ENCODE data around the gene BIN1.

BIN1 gene

GRCh38 chr2:127064642-127065250 is 42.2 kb downstream of the BIN1 start:
- H3K9ac ChIP-seq (ENCODE audit: low read length in 5 of 5): peak overlapping the region; percentile 18 to 54 (median 31)
- H3K4me3 ChIP-seq (ENCODE audit: low read depth in 1 of 5, low read length in 5 of 5): peak overlapping the region in 4 of 5 donors; percentile 11 to 44 (median 22)

DNA sequence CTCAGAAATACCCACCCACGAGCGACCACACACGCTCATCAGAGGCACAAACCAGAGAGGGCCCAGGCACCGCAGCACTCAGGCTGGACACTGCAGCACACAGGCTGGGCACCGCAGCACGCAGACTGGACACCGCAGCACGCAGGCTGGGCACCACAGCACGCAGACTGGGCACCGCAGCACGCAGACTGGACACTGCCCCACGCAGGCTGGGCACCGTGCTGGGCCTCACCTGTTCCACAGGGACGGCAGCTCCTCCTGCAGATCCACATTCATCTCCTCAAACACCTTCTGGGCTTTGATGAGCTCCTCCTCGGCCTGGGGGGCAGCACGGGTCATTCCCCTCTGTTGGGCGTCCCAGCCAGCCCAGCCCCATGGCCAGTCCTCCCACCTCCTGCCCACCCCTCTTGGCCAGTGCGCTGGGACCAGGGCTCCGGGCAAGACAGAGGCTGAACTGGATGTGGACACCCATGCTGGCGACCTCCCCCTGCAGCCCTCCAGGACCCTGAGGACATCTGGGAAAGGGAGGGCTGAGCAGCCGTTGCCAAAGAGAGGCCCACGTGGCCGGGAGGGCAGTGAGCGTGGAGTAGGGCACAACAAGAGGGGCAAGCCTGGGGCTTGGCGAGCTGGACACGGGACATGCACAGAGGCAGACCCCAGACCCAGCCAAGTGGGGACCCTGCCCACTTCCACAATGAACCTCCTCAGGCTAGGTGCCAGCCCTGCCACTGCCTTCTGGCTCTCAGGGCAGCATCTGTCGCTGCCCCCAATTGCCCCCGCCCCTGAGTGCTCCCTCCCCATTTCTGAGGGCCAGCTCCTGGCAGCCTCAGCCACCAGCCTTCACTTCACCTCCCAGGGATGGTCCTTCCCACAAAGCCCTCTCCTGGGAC is 43.0 kb downstream of the BIN1 start:
- Histone ChIP-seq H3K4me3 (ENCODE audit: low read depth in 1 of 5, low read length in 5 of 5) (peak overlapping the region in 4 of 5 donors; percentile 11 to 44 (median 22)), H3K27ac (ENCODE audit: low read depth, low read length) (peak overlapping the region; percentile 70), H3K9me3 (ENCODE audit: control insufficient read depth in 5 of 5, low read length in 5 of 5) (no peaks in the 10 kb centered on the region), H3K9ac (ENCODE audit: low read length in 5 of 5) (peak overlapping the region in 4 of 5 donors; percentile 28 to 54 (median 42)), H3K4me1 (ENCODE audit: control insufficient read depth in 5 of 5, insufficient read depth in 5 of 5, low read length in 5 of 5) (peaks cover 7 to 63% (median 49%) of the 10 kb centered on the region in 5 donors), H3K27me3 (ENCODE audit: control insufficient read depth in 5 of 5, insufficient read depth in 4 of 5, low read length in 5 of 5) (peaks cover 0 to 2% (median 0%) of the 10 kb centered on the region in 5 donors), H3K36me3 (ENCODE audit: control insufficient read depth in 5 of 5, insufficient read depth in 5 of 5, low read length in 5 of 5) (peaks cover 3 to 54% (median 43%) of the 10 kb centered on the region in 5 donors)

More at GRCh38 chr2:127064642-127065250, 42.2 kb downstream of the BIN1 start:
- Histone ChIP-seq H3K36me3 (ENCODE audit: control insufficient read depth in 5 of 5, insufficient read depth in 5 of 5, low read length in 5 of 5) (peaks cover 3 to 54% (median 43%) of the 10 kb centered on the region in 5 donors), H3K4me1 (ENCODE audit: control insufficient read depth in 5 of 5, insufficient read depth in 5 of 5, low read length in 5 of 5) (peaks cover 7 to 63% (median 49%) of the 10 kb centered on the region in 5 donors), H3K27ac (ENCODE audit: low read depth, low read length) (peak overlapping the region; percentile 70), H3K27me3 (ENCODE audit: control insufficient read depth in 5 of 5, insufficient read depth in 4 of 5, low read length in 5 of 5) (peaks cover 0 to 2% (median 0%) of the 10 kb centered on the region in 5 donors), H3K9me3 (ENCODE audit: control insufficient read depth in 5 of 5, low read length in 5 of 5) (no peaks in the 10 kb centered on the region)

DNA sequence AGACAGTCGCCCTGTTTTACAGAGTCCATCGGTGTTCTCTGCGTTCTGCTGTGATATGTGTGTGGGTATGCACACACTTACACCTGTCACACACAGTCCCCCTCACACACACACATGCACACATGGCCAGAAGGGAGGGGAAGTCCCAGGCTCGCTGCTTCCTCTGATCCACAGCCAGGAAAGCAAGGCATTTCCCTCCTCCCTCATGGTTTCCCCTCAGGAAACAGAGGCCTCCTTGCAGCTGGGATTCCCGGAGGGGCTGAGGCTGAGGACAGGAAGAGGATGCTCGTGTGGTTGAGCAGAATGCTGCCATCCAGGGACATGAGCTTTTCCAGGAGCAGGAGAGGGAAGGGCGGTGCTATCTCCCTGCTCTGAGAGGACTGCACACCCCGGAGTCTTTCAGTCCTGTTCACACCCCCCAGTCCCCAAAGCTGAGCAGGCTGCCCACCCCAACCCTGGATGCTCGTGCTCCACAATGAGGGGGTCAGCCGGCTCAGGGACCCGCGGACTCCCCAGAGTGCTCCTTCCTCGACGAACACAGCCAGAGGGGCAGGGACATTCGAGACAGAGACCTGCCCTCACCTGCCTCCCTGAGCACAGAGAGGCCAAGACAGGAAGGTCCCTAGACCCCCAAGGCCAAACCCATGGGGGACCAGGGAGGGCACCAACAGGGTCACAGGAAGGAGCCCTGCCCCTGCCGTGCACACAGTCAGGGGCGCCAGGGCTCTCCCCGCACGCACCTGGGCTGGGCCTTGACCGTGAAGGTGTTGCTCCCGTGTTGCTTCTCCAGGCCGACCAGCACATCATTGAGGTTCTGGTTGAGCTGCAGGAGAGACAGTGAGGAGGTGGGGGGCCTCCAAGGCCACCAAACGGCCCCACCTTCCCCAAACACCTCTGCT is 45.3 kb downstream of the BIN1 start:
- H3K27me3 ChIP-seq (ENCODE audit: control insufficient read depth in 5 of 5, insufficient read depth in 4 of 5, low read length in 5 of 5): peaks cover 0 to 2% (median 0%) of the 10 kb centered on the region in 5 donors
- H3K27ac ChIP-seq (ENCODE audit: low read depth, low read length): no peak overlapping the region
- H3K9ac ChIP-seq (ENCODE audit: low read length in 5 of 5): no peak overlapping the region
- no peaks in the 10 kb centered on the region for H3K9me3 ChIP-seq (ENCODE audit: control insufficient read depth in 5 of 5, low read length in 5 of 5)
- no peak overlapping the region for H3K4me3 ChIP-seq (ENCODE audit: low read depth in 1 of 5, low read length in 5 of 5)
- H3K36me3 ChIP-seq (ENCODE audit: control insufficient read depth in 5 of 5, insufficient read depth in 5 of 5, low read length in 5 of 5): peaks cover 3 to 70% (median 58%) of the 10 kb centered on the region in 5 donors
- H3K4me1 ChIP-seq (ENCODE audit: control insufficient read depth in 5 of 5, insufficient read depth in 5 of 5, low read length in 5 of 5): peaks cover 7 to 45% (median 30%) of the 10 kb centered on the region in 5 donors

GRCh38 chr2:127060264-127060945 is 46.5 kb downstream of the BIN1 start:
- no peaks in the 10 kb centered on the region for H3K9me3 ChIP-seq (ENCODE audit: control insufficient read depth in 5 of 5, low read length in 5 of 5)
- no peak overlapping the region for H3K4me3 ChIP-seq (ENCODE audit: low read depth in 1 of 5, low read length in 5 of 5)
- H3K27me3 ChIP-seq (ENCODE audit: control insufficient read depth in 5 of 5, insufficient read depth in 4 of 5, low read length in 5 of 5): peaks cover 0 to 2% (median 0%) of the 10 kb centered on the region in 5 donors
- H3K4me1 ChIP-seq (ENCODE audit: control insufficient read depth in 5 of 5, insufficient read depth in 5 of 5, low read length in 5 of 5): peaks cover 7 to 33% (median 18%) of the 10 kb centered on the region in 5 donors
- H3K27ac ChIP-seq (ENCODE audit: low read depth, low read length): no peak overlapping the region
- no peak overlapping the region for H3K9ac ChIP-seq (ENCODE audit: low read length in 5 of 5)
- H3K36me3 ChIP-seq (ENCODE audit: control insufficient read depth in 5 of 5, insufficient read depth in 5 of 5, low read length in 5 of 5): peaks cover 3 to 80% (median 66%) of the 10 kb centered on the region in 5 donors

- H3K27ac ChIP-seq (ENCODE audit: low read depth, low read length): no peak overlapping the region
- H3K4me3 ChIP-seq (ENCODE audit: low read depth in 1 of 5, low read length in 5 of 5): no peak overlapping the region
- no peak overlapping the region for H3K9ac ChIP-seq (ENCODE audit: low read length in 5 of 5)
- no peaks in the 10 kb centered on the region for H3K9me3 ChIP-seq (ENCODE audit: control insufficient read depth in 5 of 5, low read length in 5 of 5)
- peaks cover 3 to 83% (median 66%) of the 10 kb centered on the region in 5 donors for H3K36me3 ChIP-seq (ENCODE audit: control insufficient read depth in 5 of 5, insufficient read depth in 5 of 5, low read length in 5 of 5)
- peaks cover 2 to 24% (median 10%) of the 10 kb centered on the region in 5 donors for H3K4me1 ChIP-seq (ENCODE audit: control insufficient read depth in 5 of 5, insufficient read depth in 5 of 5, low read length in 5 of 5)
- H3K27me3 ChIP-seq (ENCODE audit: control insufficient read depth in 5 of 5, insufficient read depth in 4 of 5, low read length in 5 of 5): no peaks in the 10 kb centered on the region
Observed at GRCh38 chr2:127059559-127059958, 47.4 kb downstream of the BIN1 start.

DNA sequence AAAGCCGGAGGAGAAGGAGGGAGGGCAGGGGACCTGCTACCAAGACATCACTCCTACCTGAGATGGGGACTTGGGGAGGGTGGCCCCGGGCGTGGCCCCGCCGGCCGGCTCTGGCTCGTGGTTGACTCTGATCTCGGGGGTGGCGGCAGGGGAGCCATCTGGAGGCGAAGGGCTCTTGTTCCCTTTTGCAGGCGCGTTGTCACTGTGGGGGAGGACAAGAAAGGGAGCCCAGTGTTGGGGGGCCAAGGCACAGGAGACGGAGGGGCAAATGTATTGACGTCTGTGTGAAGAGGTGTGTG is 48.1 kb downstream of the BIN1 start:
- H3K36me3 ChIP-seq (ENCODE audit: control insufficient read depth in 5 of 5, insufficient read depth in 5 of 5, low read length in 5 of 5): peaks cover 3 to 87% (median 66%) of the 10 kb centered on the region in 5 donors
- peaks cover 0 to 18% (median 3%) of the 10 kb centered on the region in 5 donors for H3K4me1 ChIP-seq (ENCODE audit: control insufficient read depth in 5 of 5, insufficient read depth in 5 of 5, low read length in 5 of 5)
- no peak overlapping the region for H3K27ac ChIP-seq (ENCODE audit: low read depth, low read length)

GRCh38 chr2:127058246-127058953 is 48.6 kb downstream of the BIN1 start:
- peaks cover 3 to 87% (median 67%) of the 10 kb centered on the region in 5 donors for H3K36me3 ChIP-seq (ENCODE audit: control insufficient read depth in 5 of 5, insufficient read depth in 5 of 5, low read length in 5 of 5)
- no peak overlapping the region for H3K4me3 ChIP-seq (ENCODE audit: low read depth in 1 of 5, low read length in 5 of 5)
- no peaks in the 10 kb centered on the region for H3K9me3 ChIP-seq (ENCODE audit: control insufficient read depth in 5 of 5, low read length in 5 of 5)
- no peak overlapping the region for H3K27ac ChIP-seq (ENCODE audit: low read depth, low read length)
- no peak overlapping the region for H3K9ac ChIP-seq (ENCODE audit: low read length in 5 of 5)
- peaks cover 0 to 14% (median 0%) of the 10 kb centered on the region in 5 donors for H3K4me1 ChIP-seq (ENCODE audit: control insufficient read depth in 5 of 5, insufficient read depth in 5 of 5, low read length in 5 of 5)
- H3K27me3 ChIP-seq (ENCODE audit: control insufficient read depth in 5 of 5, insufficient read depth in 4 of 5, low read length in 5 of 5): no peaks in the 10 kb centered on the region

More for the DNA sequence above, 48.1 kb downstream of the BIN1 start:
- Histone ChIP-seq H3K27me3 (ENCODE audit: control insufficient read depth in 5 of 5, insufficient read depth in 4 of 5, low read length in 5 of 5) (no peaks in the 10 kb centered on the region), H3K9ac (ENCODE audit: low read length in 5 of 5) (no peak overlapping the region), H3K9me3 (ENCODE audit: control insufficient read depth in 5 of 5, low read length in 5 of 5) (no peaks in the 10 kb centered on the region), H3K4me3 (ENCODE audit: low read depth in 1 of 5, low read length in 5 of 5) (no peak overlapping the region)

DNA sequence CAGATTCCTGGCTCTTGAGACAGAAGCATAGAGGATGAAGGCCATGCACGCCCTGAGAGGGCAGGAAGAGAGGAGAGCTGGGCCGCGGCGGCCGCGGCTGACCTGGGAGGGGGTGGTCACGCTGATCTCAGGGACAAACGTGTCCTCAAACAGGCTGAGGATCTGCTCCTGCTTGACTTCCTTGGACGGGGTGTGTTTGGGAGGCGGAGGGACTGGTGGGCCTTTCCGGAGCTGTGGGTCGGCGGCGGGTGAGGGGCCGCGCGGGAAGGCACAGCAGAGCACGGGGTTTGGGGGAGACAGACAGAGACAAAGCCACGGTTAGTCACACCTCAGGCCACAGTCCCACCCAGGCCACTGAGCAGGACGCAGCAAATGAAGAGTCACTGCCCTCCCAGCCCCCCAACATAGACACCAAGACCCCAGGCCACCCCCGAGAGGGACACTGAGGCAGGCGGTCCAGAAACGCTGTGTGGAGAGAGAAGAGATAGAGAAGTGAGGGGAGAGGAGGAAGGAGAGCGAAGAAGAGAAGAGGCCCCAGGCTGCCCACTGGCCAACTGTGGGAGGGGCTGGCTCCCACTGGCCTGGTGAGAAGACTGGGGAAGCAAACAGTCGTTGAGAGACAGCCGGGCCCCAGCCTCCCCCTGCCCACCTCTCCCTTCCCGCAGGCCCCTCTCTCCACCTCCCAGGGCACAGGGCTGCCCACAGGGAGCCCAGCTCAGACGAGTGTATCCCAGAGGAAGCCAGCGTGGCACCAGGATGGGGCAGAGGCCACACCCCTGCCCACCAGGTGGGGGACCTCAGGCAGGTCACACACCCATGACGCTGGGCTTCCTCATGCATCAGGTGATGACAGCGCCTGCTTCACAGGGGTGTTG is 49.3 kb downstream of the BIN1 start:
- H3K27me3 ChIP-seq (ENCODE audit: control insufficient read depth in 5 of 5, insufficient read depth in 4 of 5, low read length in 5 of 5): no peaks in the 10 kb centered on the region
- H3K4me3 ChIP-seq (ENCODE audit: low read depth in 1 of 5, low read length in 5 of 5): no peak overlapping the region
- H3K27ac ChIP-seq (ENCODE audit: low read depth, low read length): no peak overlapping the region
- peaks cover 3 to 84% (median 66%) of the 10 kb centered on the region in 5 donors for H3K36me3 ChIP-seq (ENCODE audit: control insufficient read depth in 5 of 5, insufficient read depth in 5 of 5, low read length in 5 of 5)
- H3K4me1 ChIP-seq (ENCODE audit: control insufficient read depth in 5 of 5, insufficient read depth in 5 of 5, low read length in 5 of 5): peaks cover 0 to 14% (median 0%) of the 10 kb centered on the region in 5 donors
- no peaks in the 10 kb centered on the region for H3K9me3 ChIP-seq (ENCODE audit: control insufficient read depth in 5 of 5, low read length in 5 of 5)
- H3K9ac ChIP-seq (ENCODE audit: low read length in 5 of 5): no peak overlapping the region
